Activated naive CD4-positive, alpha-beta T cell treated with anti-CD3 and anti-CD28 coated beads, Interleukin-2, amount 10 ng/mL, durations not matched to agents 7 days and 5 days (primary cell): ENCODE measurements around the gene CPB2.

Source experiments
- CTCF ChIA-PET: fragments of 350-600 bp; sonication (Branson Sonifier 250); formaldehyde crosslinking; loops from one replicate; lab custom pipeline; 2021; ENCODE audit warnings: antibody characterized with exemption; lab: Charles Lee
- DNase-seq: peaks from one replicate; pipeline ENCODE4 v3.0.0-alpha.2; 2020
- H3K27ac Mint-ChIP-seq: one replicate; pipeline ENCODE4 v1.8.0; 2021; ENCODE audit warnings: mild to moderate bottlenecking, moderate library complexity, mixed read lengths
- H3K27me3 Mint-ChIP-seq: one replicate; pipeline ENCODE4 v1.8.0; 2021; ENCODE audit warnings: mild to moderate bottlenecking, mixed read lengths
- H3K36me3 Mint-ChIP-seq: one replicate; pipeline ENCODE4 v1.8.0; 2021; ENCODE audit warnings: mixed read lengths
- H3K4me1 Mint-ChIP-seq: one replicate; pipeline ENCODE4 v1.8.0; 2021; ENCODE audit warnings: mixed read lengths
- H3K4me3 Mint-ChIP-seq: one replicate; pipeline ENCODE4 v1.8.0; 2021; ENCODE audit warnings: mild to moderate bottlenecking, moderate library complexity, mixed read lengths
- H3K9me3 Mint-ChIP-seq: one replicate; pipeline ENCODE4 v1.8.0; 2021; ENCODE audit warnings: mixed read lengths

The CPB2 gene

DNA sequence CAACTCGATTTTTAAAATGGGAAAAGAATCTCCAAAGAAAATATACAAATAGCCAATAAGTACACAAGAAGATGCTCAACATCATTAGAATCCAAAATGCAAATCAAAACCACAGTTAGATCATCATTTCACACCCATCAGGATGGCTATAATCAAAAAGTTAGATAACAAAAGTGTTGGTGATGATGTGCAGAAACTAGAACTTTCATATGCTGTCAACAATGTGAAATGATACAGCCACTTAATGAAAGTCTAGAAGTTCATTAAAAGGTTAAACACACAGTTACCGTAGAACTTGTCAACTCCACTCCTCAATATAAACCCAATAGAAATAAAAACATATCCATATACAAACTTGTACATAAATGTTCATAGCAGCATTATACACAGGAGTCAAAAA lies 64.1 kb downstream of the CPB2 start:
- DNase-seq: no peak
- H3K27me3 Mint-ChIP-seq: no peaks in the 10 kb centered on the region
- peaks cover 27% of the 10 kb centered on the region for H3K36me3 Mint-ChIP-seq
- CTCF ChIA-PET: no interaction called here
- no peaks in the 10 kb centered on the region for H3K4me1 Mint-ChIP-seq
- H3K27ac Mint-ChIP-seq: no peak overlapping the region
- no peak overlapping the region for H3K4me3 Mint-ChIP-seq
- H3K9me3 Mint-ChIP-seq: no peaks in the 10 kb centered on the region

DNA sequence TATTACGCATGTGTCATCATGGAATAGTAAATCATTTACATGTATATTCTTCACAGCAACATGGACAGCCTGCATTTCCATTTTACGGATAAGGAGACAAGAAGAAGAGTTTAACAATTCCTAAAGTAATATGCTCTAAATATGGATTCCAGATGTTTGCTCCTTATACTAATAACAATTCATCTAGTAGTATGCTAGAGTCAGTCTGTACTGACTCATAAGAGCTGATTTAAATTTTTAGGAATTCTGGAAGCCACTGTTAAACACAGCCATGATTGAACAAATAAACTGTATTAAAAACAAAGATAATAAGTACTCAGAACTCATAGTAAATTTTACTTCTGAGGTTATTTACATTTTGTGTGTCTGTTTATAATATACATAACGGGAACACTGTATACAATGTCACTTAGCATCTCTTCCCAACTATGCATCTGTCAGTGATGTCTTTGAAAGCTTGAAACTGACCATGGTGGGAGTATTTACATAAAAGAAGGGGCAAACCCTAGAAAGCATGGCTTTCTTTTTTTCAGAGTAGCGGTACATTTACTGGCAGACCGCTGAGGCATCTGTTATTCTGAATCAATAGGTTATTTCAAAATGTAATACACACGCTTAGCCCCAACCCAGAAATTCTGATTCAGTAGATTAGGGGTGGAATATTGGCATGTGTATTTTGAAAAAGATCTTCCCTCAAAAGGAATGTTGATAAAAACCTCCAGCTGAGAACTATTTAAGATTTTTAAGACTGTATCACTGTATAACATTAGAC lies 65.2 kb downstream of the CPB2 start:
- H3K27ac Mint-ChIP-seq: no peak overlapping the region
- no peaks in the 10 kb centered on the region for H3K4me1 Mint-ChIP-seq
- H3K27me3 Mint-ChIP-seq: no peaks in the 10 kb centered on the region
- H3K36me3 Mint-ChIP-seq: peaks cover 31% of the 10 kb centered on the region
- CTCF ChIA-PET: no interaction called here
- H3K4me3 Mint-ChIP-seq: no peak overlapping the region
- no peaks in the 10 kb centered on the region for H3K9me3 Mint-ChIP-seq
- DNase-seq: no peak

DNA sequence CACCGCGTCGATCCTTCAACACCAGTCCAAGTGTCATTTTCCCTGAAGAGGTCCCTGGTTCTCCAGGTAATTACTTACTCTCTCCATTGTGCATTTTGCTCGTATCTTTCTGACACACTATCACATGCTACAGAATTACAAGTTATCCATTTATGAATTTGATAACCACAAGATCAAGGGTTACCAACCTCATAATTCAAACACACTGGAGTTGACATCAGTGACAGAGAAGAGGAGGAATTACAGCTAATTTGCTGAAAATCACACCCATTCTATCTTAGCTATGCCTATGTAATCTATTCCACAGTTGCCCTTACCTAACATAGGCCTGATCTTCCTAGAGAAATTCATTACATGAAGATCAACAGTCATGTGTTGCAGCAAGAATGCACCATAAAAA lies 66.5 kb downstream of the CPB2 start:
- no peak for DNase-seq
- no peaks in the 10 kb centered on the region for H3K4me1 Mint-ChIP-seq
- H3K4me3 Mint-ChIP-seq: no peak overlapping the region
- H3K27ac Mint-ChIP-seq: no peak overlapping the region
- no peaks in the 10 kb centered on the region for H3K27me3 Mint-ChIP-seq
- CTCF ChIA-PET: no interaction called here
- peaks cover 36% of the 10 kb centered on the region for H3K36me3 Mint-ChIP-seq
- H3K9me3 Mint-ChIP-seq: no peaks in the 10 kb centered on the region

DNA sequence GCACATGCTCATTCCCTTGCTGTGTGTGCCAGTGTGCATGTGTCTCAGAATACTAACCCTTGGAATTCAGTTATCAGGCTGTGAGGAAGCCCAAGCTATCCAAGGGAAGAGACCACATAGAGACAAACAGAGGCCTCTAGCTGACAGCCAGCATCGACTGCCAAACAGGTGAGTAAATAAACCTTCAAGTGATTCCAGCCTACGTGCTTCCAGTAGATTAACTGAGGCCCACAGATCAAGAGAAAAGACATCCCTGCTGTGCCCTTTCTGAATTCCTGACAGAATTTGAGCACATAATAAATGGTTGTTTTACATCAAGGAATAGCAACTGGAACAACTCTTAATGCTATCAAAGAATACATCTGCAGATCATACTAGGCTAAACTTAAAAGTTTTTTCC lies 69.8 kb downstream of the CPB2 start:
- Mint-ChIP-seq H3K27ac (no peak overlapping the region), H3K36me3 (peaks cover 54% of the 10 kb centered on the region), H3K27me3 (no peaks in the 10 kb centered on the region), H3K4me1 (peaks cover 8% of the 10 kb centered on the region), H3K9me3 (peaks cover 7% of the 10 kb centered on the region), H3K4me3 (no peak overlapping the region)
- DNase-seq: no peak
- CTCF ChIA-PET: interaction anchor here (0.6 to 1.5 kb wide), 2 partner anchors 18 to 22 kb away, joined by 3 to 4 read pairs; partner anchors contain the start of gene ZC3H13

DNA sequence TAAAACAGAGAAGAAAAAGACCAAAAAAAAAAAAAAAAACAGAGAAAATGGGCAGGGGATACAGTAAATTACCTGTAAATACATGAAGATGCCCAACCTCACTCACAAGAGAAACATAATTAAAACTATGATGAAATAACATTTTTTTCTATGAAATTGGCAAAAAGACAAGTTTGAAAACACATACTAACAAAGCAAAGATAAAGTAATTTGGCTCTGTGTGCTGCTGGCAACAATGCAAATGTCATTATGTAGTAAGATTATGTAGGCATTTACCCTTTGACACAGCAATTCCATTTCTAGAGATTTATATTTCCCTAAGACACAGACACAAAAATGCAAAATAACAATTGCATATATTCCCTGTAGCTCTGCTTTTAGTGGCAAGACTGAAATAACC lies 72.5 kb downstream of the CPB2 start:
- peaks cover 8% of the 10 kb centered on the region for H3K9me3 Mint-ChIP-seq
- H3K27me3 Mint-ChIP-seq: no peaks in the 10 kb centered on the region
- no peak overlapping the region for H3K4me3 Mint-ChIP-seq
- DNase-seq: no peak
- peaks cover 58% of the 10 kb centered on the region for H3K36me3 Mint-ChIP-seq
- no peak overlapping the region for H3K27ac Mint-ChIP-seq
- CTCF ChIA-PET: no interaction called here
- peaks cover 8% of the 10 kb centered on the region for H3K4me1 Mint-ChIP-seq

DNA sequence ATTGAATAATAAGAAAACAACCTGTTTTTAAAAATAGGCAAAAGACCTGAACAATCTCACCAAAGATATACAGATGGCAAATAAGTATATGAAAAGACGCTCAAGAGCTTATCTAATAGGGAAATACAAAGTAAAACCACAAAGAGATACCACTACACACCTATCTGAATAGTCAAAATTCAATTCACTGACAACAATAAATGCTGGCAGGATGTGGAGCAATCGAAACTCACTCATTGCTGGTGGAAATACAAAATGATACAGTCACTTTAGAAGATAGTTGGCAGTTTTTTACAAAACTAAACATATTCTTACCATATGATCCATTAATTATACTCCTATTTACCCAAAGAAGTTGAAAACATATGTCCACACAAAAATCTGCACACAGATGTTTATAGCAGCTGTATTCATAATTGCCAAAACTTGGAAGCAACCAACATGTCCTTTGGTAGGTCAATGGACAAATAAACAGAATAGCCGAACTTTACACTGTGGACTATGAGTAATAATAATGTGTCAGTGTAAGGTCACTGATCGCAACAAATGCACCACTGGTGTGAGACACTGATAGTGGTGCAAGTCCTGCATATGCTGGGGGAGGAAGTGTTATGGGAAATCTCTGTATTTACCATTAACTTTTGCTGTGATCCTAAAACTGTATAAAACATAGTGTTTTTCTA lies 73.1 kb downstream of the CPB2 start:
- no peak for DNase-seq
- CTCF ChIA-PET: no interaction called here
- Mint-ChIP-seq H3K4me1 (peaks cover 8% of the 10 kb centered on the region), H3K27me3 (no peaks in the 10 kb centered on the region), H3K27ac (no peak overlapping the region), H3K4me3 (no peak overlapping the region), H3K36me3 (peaks cover 58% of the 10 kb centered on the region), H3K9me3 (peaks cover 8% of the 10 kb centered on the region)

DNA sequence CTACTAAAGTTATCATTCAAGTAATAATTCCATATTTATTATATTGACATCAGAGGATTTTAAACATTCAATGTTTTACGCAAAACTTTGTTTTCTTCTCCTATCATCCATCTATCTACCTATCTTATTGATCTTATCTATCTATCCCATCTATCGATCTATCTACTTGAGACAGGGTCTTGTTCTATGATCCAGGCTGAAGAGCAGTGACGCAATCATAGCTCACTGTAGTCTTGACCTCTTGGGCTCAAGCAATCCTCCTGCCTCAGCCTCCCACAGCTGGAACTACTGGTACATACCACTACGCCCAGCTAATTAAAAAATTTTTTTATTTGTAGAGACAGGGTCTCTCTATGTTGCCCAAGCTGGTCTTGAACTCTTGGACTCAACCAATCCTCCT lies 79.7 kb downstream of the CPB2 start:
- H3K4me1 Mint-ChIP-seq: no peaks in the 10 kb centered on the region
- H3K9me3 Mint-ChIP-seq: peaks cover 3% of the 10 kb centered on the region
- peaks cover 25% of the 10 kb centered on the region for H3K36me3 Mint-ChIP-seq
- DNase-seq: no peak
- CTCF ChIA-PET: no interaction called here
- H3K27ac Mint-ChIP-seq: no peak overlapping the region
- H3K27me3 Mint-ChIP-seq: no peaks in the 10 kb centered on the region
- H3K4me3 Mint-ChIP-seq: no peak overlapping the region

DNA sequence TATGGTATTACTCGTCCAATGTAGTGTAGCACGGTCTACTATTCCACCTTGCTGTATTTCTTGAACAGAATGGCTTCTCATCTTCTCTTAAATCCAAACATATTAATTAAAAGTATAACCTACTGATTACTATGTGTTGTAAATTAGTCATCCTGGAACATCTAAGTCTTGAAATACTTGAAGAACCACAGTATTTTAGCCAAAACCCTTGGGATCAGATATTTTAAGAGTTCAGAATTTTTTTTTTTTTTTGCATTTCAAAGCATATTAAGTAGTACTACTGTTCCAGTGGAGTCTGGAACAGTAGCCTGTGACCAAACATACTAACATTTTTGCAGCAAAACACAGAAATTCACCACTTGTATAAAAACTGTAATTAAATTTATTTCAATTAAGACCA lies 82.4 kb downstream of the CPB2 start:
- Mint-ChIP-seq H3K36me3 (peaks cover 20% of the 10 kb centered on the region), H3K4me3 (no peak overlapping the region), H3K4me1 (no peaks in the 10 kb centered on the region), H3K9me3 (no peaks in the 10 kb centered on the region), H3K27me3 (no peaks in the 10 kb centered on the region), H3K27ac (no peak overlapping the region)
- CTCF ChIA-PET: no interaction called here
- no peak for DNase-seq

DNA sequence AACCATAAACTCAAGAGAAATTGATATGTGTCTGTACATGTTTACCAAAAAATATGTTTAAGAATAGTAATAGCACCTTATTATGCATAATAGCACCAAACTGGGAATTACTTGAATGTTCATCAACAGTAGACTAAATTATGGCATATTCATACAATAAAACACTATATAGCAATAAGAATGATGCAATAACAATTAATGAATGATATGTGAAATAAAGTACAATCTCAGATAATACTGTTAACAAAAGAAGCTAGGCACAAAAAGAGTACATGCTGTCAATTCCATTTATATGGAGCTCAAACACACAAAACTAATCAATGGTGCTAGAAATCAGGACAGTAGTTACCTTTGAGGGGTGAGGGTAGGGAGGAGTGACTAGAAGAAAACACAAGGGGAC lies 88.6 kb downstream of the CPB2 start:
- H3K4me3 Mint-ChIP-seq: no peak overlapping the region
- CTCF ChIA-PET: no interaction called here
- H3K27ac Mint-ChIP-seq: no peak overlapping the region

DNA sequence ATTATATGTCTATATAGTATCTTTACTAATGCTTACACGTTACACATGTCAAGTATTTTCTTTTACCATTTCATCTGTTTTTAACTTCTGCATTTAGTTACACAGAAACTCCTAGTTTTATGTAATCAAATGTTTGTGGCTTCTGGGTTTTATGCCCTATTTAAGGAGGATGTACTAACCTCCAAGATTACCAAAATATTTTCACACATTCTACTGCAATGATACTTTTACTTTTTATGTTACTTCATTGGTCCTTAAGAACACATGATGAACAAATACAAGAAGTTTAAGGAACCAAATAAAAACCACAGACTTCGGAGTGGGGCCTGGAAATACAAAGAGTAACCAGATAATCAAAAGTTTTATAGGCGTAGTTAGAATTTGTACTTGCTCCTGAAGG lies 89.5 kb downstream of the CPB2 start:
- DNase-seq: no peak
- CTCF ChIA-PET: no interaction called here
- Mint-ChIP-seq H3K4me1 (no peaks in the 10 kb centered on the region), H3K36me3 (peaks cover 32% of the 10 kb centered on the region), H3K27ac (no peak overlapping the region), H3K27me3 (no peaks in the 10 kb centered on the region), H3K4me3 (no peak overlapping the region), H3K9me3 (no peaks in the 10 kb centered on the region)

More for the DNA sequence above, 88.6 kb downstream of the CPB2 start:
- H3K9me3 Mint-ChIP-seq: no peaks in the 10 kb centered on the region
- no peak for DNase-seq
- no peaks in the 10 kb centered on the region for H3K27me3 Mint-ChIP-seq
- no peaks in the 10 kb centered on the region for H3K4me1 Mint-ChIP-seq
- peaks cover 31% of the 10 kb centered on the region for H3K36me3 Mint-ChIP-seq

DNA sequence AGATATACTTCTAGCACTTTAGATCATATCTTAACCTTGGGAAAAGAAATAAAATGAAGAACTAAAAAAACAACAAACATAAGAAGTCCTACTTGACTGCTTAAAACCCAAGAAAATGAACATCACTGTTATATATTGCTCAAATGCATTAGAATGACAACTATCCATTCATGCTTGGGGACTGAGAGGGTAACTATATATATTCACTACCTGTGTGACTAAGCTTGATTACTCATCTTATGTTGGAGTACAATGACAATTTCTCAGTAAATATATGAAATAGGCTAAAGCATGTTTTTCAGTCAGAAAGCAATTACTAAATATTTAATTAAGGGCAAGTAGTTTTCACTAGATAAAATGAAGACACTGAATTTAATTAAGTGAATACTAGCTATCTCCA lies 92.4 kb downstream of the CPB2 start:
- H3K27me3 Mint-ChIP-seq: no peaks in the 10 kb centered on the region
- no peak overlapping the region for H3K27ac Mint-ChIP-seq
- H3K36me3 Mint-ChIP-seq: peaks cover 33% of the 10 kb centered on the region
- DNase-seq: no peak
- H3K9me3 Mint-ChIP-seq: no peaks in the 10 kb centered on the region
- CTCF ChIA-PET: interaction anchor here (0.8 kb wide), 1 partner anchor 92 kb away, joined by 3 read pairs; no protein-coding TSS in a partner anchor
- H3K4me3 Mint-ChIP-seq: no peak overlapping the region
- no peaks in the 10 kb centered on the region for H3K4me1 Mint-ChIP-seq

DNA sequence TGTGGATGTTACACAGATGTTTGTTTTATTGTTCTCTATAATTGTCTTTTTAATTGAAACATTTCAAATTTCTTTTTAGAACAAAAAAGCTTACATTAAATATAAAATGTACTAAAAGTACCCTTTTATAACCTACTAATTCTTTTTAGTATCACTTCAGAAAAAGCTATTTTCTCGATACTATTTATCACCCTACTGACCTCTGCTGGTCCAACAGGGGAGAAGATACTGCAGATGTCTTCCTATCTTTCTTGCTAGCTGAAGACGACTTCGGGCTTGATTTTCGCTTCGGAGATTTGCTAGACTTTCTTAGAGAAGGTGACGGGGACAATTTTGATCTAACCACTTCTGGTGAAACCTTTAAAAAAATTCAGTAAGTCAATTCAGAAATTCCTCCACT lies 94.7 kb downstream of the CPB2 start:
- Mint-ChIP-seq H3K9me3 (no peaks in the 10 kb centered on the region), H3K4me3 (no peak overlapping the region), H3K36me3 (peaks cover 26% of the 10 kb centered on the region), H3K27me3 (no peaks in the 10 kb centered on the region), H3K27ac (no peak overlapping the region), H3K4me1 (no peaks in the 10 kb centered on the region)
- CTCF ChIA-PET: interaction anchor here (0.8 to 2.4 kb wide), 6 partner anchors 10 to 639 kb away, joined by 3 to 6 read pairs (median 4); partner anchors contain the start of gene ZC3H13
- no peak for DNase-seq

DNA sequence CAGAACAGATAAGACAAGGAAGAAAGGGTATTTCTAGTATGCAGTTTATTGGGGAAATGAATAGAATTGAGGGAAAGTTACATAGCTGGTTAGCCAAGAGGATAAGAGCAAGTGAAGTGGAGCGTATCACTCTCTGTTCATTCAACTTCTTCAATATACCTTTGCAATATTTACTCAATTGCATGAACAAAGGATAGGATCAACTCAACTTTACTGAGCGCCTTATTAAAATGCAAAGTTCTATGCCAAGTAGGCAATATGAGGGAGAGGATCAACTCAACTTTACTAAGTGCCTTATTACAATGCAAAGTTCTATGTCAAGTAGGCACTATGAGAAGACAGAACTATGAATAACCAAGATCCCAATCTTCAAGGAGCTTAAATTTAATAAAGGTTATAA lies 96.2 kb downstream of the CPB2 start:
- H3K4me3 Mint-ChIP-seq: no peak overlapping the region
- no peak overlapping the region for H3K27ac Mint-ChIP-seq
- CTCF ChIA-PET: interaction anchor here (0.8 kb wide), 1 partner anchor 201 kb away, joined by 3 read pairs; no protein-coding TSS in a partner anchor
- no peaks in the 10 kb centered on the region for H3K9me3 Mint-ChIP-seq
- H3K36me3 Mint-ChIP-seq: peaks cover 32% of the 10 kb centered on the region
- DNase-seq: no peak
- H3K4me1 Mint-ChIP-seq: no peaks in the 10 kb centered on the region
- H3K27me3 Mint-ChIP-seq: no peaks in the 10 kb centered on the region

DNA sequence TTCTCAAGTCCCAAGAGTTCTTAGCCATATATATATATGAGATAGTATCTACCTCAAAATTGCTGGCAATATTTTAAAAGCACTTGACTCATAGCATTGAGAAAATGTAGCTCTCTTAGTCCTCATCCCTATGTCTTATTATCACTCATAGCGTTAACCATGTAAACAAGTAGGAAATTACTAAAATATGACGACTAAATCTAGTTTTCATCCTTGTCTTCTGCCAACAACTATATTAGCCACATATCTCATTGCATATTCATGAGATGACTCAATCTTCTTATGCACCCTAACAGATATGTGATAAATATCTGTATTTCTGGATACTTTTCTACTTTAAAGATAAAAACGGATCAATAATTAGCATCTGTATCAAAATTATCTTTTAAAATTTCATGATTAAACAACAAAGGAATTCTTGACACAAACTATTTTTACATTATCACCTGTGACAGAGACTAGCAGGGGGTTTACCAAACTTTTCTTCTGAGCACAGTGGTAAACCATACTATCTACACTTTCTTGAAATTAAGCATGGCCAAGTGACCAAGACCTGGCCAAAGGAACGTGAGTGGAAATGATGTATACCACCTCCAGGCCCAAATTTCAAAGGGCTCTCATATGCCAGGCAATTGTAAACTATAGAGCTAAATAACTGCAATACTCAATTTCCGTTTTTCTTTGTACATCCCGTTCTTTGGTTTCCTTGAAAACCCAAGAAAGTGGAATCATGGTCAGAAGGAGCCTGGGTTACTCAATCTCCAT lies 98.0 kb downstream of the CPB2 start:
- peaks cover 40% of the 10 kb centered on the region for H3K36me3 Mint-ChIP-seq
- H3K4me3 Mint-ChIP-seq: no peak overlapping the region
- H3K9me3 Mint-ChIP-seq: no peaks in the 10 kb centered on the region
- CTCF ChIA-PET: interaction anchor here (0.6 kb wide), 1 partner anchor 135 kb away, joined by 3 read pairs; no protein-coding TSS in a partner anchor
- DNase-seq: no peak
- H3K4me1 Mint-ChIP-seq: peaks cover 2% of the 10 kb centered on the region
- H3K27me3 Mint-ChIP-seq: no peaks in the 10 kb centered on the region
- H3K27ac Mint-ChIP-seq: no peak overlapping the region
